GM19239 (cell line): Measurements from ENCODE around the gene PFDN4.
"Not testable (repeated sequence)": the region's sequence is repeated elsewhere in the genome, so short reads cannot be mapped to it uniquely, and the experiment has no call there.

Source experiments
- DNase-seq: peaks from one replicate; pipeline ENCODE4 v3.0.0; 2011; ENCODE audit warnings: low spot score; ENCODE audit not compliant: insufficient read length
- FAIRE-seq: peaks from 2 replicates; lab custom pipeline; 2011; peaks lifted over from hg19 to GRCh38; lab: Jason Lieb, UNC

The PFDN4 gene

DNA sequence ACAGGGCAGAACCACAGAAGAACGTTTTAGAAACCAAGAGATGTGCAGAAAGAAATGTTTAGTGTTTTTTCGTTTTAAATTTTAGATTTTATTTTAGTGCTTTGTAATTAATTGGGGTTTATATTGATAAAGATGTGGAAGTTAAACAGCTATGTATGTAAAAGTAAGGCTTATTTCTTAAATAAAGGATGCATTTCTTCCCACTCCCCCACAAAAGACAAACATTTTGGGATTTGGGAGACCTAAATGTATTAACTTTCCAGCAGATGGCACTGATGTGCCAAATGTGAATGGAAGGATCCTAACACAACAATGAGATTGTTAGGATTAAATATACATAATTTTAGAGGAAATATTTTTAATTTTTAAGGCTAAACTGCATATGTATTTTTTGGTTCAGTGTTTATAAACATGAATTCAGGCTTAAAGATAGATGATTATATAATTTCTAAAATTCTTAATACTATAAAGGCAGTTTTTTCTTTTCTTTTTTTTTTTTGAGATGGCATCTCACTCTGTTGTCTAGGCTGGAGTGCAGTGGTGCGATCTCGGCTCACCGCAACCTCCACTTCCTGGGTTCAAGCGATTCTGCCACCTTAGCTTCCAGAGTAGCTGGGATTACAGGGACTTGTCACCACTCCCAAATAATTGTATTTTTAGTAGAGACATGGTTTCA, 12.0 kb downstream of the PFDN4 start:
- no peak for FAIRE-seq

GRCh38 chr20:54220722-54221121, 12.8 kb downstream of the PFDN4 start:
- no peak for FAIRE-seq
- DNase-seq: no peak

More for the DNA sequence above, 12.0 kb downstream of the PFDN4 start:
- DNase-seq: no peak

- FAIRE-seq (no peak), DNase-seq (no peak)
Observed at GRCh38 chr20:54221353-54221752, 13.5 kb downstream of the PFDN4 start.

GRCh38 chr20:54221996-54222890, 14.4 kb downstream of the PFDN4 start:
- FAIRE-seq: no peak
- no peak for DNase-seq

- DNase-seq (no peak), FAIRE-seq (no peak)
Observed at GRCh38 chr20:54223285-54223684, 15.4 kb downstream of the PFDN4 start.

- DNase-seq (no peak), FAIRE-seq (no peak)
Observed at GRCh38 chr20:54223751-54224150, 15.9 kb downstream of the PFDN4 start.

- DNase-seq, FAIRE-seq: not testable (repeated sequence)
Observed at GRCh38 chr20:54224642-54225041, 16.8 kb downstream of the PFDN4 start.

- DNase-seq (peak; percentile 16), FAIRE-seq (no peak)
Observed at GRCh38 chr20:54227241-54227640, 19.4 kb downstream of the PFDN4 start.

DNA sequence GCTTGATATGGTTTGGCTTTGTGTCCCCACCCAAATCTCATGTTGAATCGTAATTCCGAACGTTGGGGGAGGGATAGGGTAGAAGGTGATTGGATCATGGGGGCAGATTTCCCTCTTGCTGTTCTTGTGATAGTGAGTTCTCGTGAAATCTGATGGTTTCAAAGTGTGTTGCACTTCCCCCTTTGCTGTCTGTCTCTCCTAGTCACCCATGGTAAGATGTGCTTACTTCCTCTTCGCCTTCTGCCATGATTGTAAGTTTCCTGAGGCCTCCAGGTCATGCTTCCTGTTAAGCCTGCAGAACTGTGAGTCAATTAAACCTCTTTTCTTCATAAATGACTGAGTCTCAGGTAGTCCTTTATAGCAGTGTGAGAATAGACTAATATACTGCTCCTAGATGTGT, 19.9 kb downstream of the PFDN4 start:
- FAIRE-seq (no peak), DNase-seq (no peak)

- DNase-seq: no peak
- FAIRE-seq: no peak
Observed at GRCh38 chr20:54228841-54229240, 21.0 kb downstream of the PFDN4 start.

- DNase-seq (no peak), FAIRE-seq (no peak)
Observed at GRCh38 chr20:54229566-54230160, 21.8 kb downstream of the PFDN4 start.

GRCh38 chr20:54231036-54231435, 23.1 kb downstream of the PFDN4 start:
- FAIRE-seq (no peak), DNase-seq (no peak)

DNA sequence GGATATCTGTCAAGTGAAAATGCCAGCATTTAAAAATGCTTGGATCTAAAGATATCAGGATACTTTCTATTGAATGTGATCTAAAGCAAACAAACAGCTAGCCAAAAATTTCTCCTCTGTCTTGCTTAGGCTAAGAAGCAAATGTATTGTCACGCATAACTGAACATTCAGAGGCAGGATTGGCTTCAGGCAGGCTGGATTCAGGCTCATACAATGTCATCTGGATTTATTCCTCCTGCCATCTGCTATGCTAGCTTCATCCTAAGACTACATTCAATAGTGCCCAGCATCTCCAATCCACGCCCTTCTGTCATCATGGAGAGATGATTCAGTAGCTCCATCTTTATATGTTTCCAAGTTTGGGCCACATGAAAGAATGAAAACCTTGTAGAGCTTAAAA, 27.1 kb downstream of the PFDN4 start:
- no peak for FAIRE-seq
- DNase-seq: no peak

DNA sequence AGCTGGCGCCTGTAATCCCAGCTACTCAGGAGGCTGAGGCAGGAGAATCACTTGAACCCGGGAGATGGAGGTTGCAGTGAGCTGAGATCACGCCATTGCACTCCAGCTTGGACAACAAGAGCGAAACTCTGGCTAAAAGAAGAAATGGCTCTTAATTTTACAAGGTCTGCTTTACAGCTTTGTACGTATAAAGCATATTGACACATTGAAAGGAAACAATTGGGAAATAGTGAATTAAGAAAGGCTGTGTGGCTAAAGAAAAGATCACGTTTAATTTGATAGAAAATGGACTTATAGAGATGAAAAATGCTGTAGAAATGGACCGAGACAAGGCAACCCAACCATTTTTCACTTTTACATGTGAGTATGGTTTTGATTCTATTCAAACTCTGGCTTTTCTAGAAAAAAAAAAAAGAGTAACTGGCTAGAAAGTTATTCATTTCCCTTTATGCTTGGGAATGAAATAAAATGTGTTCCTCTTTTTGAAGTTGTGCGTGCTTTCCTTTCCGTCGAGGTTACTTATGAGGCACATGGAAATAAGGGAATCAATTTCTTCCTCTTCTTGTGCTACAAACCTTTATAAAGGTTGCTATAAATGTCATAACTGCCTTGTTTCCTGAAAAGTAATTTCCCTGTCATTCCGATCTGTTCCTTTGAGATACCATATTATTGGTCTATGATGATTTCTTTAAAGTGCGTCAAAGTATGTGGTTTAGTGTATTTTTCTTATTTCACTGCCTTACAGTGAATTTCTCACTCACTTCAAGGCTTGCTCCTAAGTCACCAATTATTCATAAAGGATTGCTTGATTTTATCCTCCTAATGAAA, 29.4 kb downstream of the PFDN4 start:
- FAIRE-seq: no peak
- DNase-seq: no peak

DNA sequence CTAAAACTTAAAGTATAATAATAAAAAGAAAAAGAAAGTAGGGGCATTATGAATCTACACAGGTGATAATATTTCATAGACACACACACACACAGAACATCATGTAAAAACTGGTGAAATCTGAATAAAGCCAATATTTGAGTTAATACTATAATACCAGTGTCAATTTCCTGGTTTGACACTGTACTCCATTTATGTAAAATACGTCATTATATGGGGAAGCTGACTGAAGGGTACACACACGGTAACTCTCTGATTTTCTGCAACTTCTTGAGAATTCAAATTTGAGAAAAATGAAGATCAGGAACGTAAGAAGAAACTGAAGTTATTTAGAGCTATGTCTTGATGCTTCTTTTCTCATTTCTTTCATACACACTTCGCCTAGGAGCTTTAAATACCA, 36.2 kb downstream of the PFDN4 start:
- DNase-seq (no peak), FAIRE-seq (no peak)

- FAIRE-seq: not testable (repeated sequence)
Observed at GRCh38 chr20:54248705-54249104, 40.8 kb downstream of the PFDN4 start.

DNA sequence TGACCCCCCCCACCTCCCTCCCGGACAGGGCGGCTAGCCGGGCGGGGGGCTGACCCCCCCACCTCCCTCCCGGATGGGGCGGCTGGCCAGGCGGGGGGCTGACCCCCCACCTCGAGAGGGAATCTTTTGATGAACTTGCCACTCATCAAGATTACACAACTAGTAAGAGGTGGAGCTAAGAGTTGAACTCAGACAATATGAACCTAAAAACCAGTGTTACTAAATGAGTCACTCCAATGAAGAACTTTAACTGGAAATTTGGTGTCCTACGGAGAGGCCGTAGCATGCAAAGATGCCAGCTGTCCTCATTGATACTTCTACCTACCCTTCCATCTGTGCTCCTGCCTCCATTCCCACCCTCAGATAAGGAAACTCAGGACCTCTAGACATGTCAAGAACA, 42.8 kb downstream of the PFDN4 start:
- no peak for DNase-seq
- no peak for FAIRE-seq

More at GRCh38 chr20:54248705-54249104, 40.8 kb downstream of the PFDN4 start:
- not testable (repeated sequence) for DNase-seq

DNA sequence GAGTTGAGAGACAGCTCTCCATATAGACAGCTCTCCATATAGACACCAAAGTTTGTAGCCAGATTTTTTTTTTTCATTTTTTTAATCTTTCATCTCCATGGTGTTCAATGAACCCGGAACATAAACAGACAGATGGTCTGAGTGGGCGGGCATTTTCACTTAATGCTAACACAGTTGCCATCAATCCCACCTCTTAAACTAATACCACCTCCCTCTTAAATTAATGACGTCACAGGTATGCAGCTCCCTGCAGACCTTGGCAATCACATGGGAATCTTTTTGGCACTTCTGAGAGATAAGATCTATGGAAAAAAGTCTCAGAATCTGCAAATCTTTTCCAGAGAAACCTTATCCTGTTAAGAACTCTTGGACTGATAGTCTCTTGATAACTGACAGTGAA, 43.2 kb downstream of the PFDN4 start:
- no peak for FAIRE-seq

DNA sequence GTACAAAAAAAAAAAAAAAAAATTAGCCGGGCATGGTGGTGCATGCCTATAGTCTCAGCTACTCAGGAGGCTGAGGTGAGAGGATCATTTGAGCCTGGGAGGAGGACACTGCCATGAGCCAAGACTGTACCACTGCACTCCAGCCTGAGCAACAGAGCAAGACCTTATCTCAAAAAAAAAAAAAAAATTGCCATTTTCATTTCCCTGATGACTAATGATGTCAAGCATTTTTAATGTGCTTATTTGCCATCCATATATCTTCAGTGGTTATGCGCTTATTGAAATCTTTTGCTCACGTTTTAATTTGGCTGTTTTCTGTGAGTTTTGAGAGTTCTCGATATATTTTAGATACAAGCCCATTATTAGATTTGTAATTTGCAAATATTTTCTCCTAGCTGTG, 46.7 kb downstream of the PFDN4 start:
- no peak for DNase-seq

More for the DNA sequence above, 43.2 kb downstream of the PFDN4 start:
- no peak for DNase-seq

DNA sequence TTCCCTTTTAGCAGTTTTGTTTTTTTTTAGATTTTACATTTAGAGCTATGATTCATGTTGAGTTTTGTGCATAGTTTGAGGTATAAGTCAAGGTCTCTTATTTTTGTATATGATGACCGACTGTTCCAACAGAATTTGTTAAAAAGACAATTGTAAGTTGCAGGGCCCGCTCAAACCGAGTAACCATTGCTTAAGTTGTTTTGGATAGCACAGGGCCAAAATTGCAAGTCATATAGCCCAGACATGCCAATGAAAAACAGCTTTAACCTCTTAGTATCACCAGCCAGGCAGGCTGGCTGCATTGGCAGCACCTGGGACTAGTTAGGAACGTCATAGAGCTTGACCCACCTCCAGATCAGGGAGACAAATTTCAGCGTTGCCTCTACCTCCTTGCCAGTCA, 47.3 kb downstream of the PFDN4 start:
- DNase-seq (no peak), FAIRE-seq (no peak)

More for the DNA sequence above, 46.7 kb downstream of the PFDN4 start:
- FAIRE-seq: no peak
